HepG2 (cell line): ENCODE results near the gene SERTAD1. TPM values are rescaled to one million over a fixed set of nuclear protein-coding genes. Genes with fewer than 3 reads are reported as not detected.

Source experiments
- AFF4 ChIP-seq: sonication (generic); formaldehyde crosslinking; IDR thresholded peaks from 2 replicates; pipeline ENCODE4 v1.4.0; 2020; ENCODE audit warnings: missing genetic modification reagents
- GATA4 ChIP-seq: sonication (generic); IDR thresholded peaks from 2 replicates; pipeline ENCODE4 v1.6.1; 2016; ENCODE audit warnings: antibody characterized with exemption, low read depth, borderline replicate concordance
- ISX ChIP-seq: sonication (generic); formaldehyde crosslinking; conservative IDR thresholded peaks from 2 replicates; pipeline ENCODE4 v1.5.0; 2020; ENCODE audit warnings: missing genetic modification reagents
- MAF1 ChIP-seq: sonication (generic); formaldehyde crosslinking; IDR thresholded peaks from 2 replicates; pipeline ENCODE4 v1.5.0; 2020; ENCODE audit warnings: missing genetic modification reagents, borderline replicate concordance
- NCOR1 ChIP-seq: fragments of 200-600 bp; sonication (generic); IDR thresholded peaks from 2 replicates; pipeline ENCODE4 v1.7.0; 2017; ENCODE audit warnings: antibody characterized with exemption, low read length, borderline replicate concordance
- NPAS2 ChIP-seq: sonication (generic); formaldehyde crosslinking; IDR thresholded peaks from 2 replicates; pipeline ENCODE4 v1.8.0; 2022; ENCODE audit warnings: mild to moderate bottlenecking, missing genetic modification reagents, borderline replicate concordance
- PAF1 ChIP-seq: IDR thresholded peaks from 2 replicates; pipeline ENCODE4 v1.6.1; 2016; ENCODE audit warnings: missing genetic modification reagents, missing compliant biosample characterization
- PITX1 ChIP-seq: sonication (generic); formaldehyde crosslinking; IDR thresholded peaks from 2 replicates; pipeline ENCODE4 v1.5.1; 2020; ENCODE audit warnings: mild to moderate bottlenecking, missing genetic modification reagents
- SSRP1 ChIP-seq: IDR thresholded peaks from 2 replicates; pipeline ENCODE4 v1.6.1; 2016; ENCODE audit warnings: control low read depth
- TFAP4 ChIP-seq: sonication (generic); IDR thresholded peaks from 2 replicates; pipeline ENCODE4 v1.6.1; 2016; ENCODE audit warnings: low read depth, borderline replicate concordance
- ZKSCAN5 ChIP-seq: sonication (generic); formaldehyde crosslinking; IDR thresholded peaks from 2 replicates; pipeline ENCODE4 v1.5.1; 2020; ENCODE audit warnings: mild to moderate bottlenecking, missing genetic modification reagents
- ZNF207 ChIP-seq: fragments of 450-650 bp; IDR thresholded peaks from 2 replicates; pipeline ENCODE4 v1.6.1; 2016; ENCODE audit warnings: antibody characterized with exemption, borderline replicate concordance
- ZNF720 ChIP-seq: sonication (generic); formaldehyde crosslinking; IDR thresholded peaks from 2 replicates; pipeline ENCODE4 v1.4.0; 2020; ENCODE audit warnings: missing genetic modification reagents
- ZNF761 ChIP-seq: sonication (generic); formaldehyde crosslinking; conservative IDR thresholded peaks from 2 replicates; pipeline ENCODE4 v1.4.0; 2020; ENCODE audit warnings: mild to moderate bottlenecking, missing genetic modification reagents
- polyA plus RNA-seq, 8 experiments: library from polyadenylated mRNA; depleted of rRNA in 3 of 8; stranded (reverse) in 7 of 8; unstranded in 1 of 8; fragments of >200 nt; fragmentation: Illumina TruSeq in 4 of 8; extraction: Trizol in 4 of 8; gene quantifications; 2 replicates each; pipeline versions ENCODE4 v1.2.1 to v1.2.3, GENCODE V29; 2011 to 2016; ENCODE audit warnings: low read depth in 4 of 8, missing spikeins in 1 of 8, mixed read lengths in 1 of 8; ENCODE audit not compliant: insufficient read depth in 1 of 8
- total RNA-seq, 5 experiments: library from RNA; depleted of rRNA; stranded (reverse); fragments of >200 nt; fragmentation: Illumina TruSeq; extraction: Trizol; gene quantifications; 2 replicates each; pipeline ENCODE4 v1.2.3, GENCODE V29; 2016; ENCODE audit warnings: low read depth in 1 of 5
- TF ChIP-seq, protein P1 (sequence below): sonication (generic); formaldehyde crosslinking; IDR thresholded peaks from 2 replicates; pipeline ENCODE4 v1.4.0; 2020; ENCODE audit warnings: missing genetic modification reagents
- TF ChIP-seq, protein P2 (sequence below): sonication (generic); formaldehyde crosslinking; IDR thresholded peaks from 2 replicates; pipeline ENCODE4 v1.4.0; 2020; ENCODE audit warnings: missing genetic modification reagents
- TF ChIP-seq, protein P3 (sequence below): sonication (generic); formaldehyde crosslinking; IDR thresholded peaks from 2 replicates; pipeline ENCODE4 v1.4.0; 2020; ENCODE audit warnings: missing genetic modification reagents, low read depth, mild to moderate bottlenecking, borderline replicate concordance
- TF ChIP-seq, protein P4 (sequence below): IDR thresholded peaks from 2 replicates; pipeline ENCODE4 v1.6.1; 2016; ENCODE audit warnings: missing genetic modification reagents, missing compliant biosample characterization

SERTAD1 gene
- total and polyA plus RNA-seq, 2 of the 13 experiments (the other 11 are each of a cell fraction or from before 2014, with no cell fraction given): 4.3 to 4.5 TPM

DNA sequence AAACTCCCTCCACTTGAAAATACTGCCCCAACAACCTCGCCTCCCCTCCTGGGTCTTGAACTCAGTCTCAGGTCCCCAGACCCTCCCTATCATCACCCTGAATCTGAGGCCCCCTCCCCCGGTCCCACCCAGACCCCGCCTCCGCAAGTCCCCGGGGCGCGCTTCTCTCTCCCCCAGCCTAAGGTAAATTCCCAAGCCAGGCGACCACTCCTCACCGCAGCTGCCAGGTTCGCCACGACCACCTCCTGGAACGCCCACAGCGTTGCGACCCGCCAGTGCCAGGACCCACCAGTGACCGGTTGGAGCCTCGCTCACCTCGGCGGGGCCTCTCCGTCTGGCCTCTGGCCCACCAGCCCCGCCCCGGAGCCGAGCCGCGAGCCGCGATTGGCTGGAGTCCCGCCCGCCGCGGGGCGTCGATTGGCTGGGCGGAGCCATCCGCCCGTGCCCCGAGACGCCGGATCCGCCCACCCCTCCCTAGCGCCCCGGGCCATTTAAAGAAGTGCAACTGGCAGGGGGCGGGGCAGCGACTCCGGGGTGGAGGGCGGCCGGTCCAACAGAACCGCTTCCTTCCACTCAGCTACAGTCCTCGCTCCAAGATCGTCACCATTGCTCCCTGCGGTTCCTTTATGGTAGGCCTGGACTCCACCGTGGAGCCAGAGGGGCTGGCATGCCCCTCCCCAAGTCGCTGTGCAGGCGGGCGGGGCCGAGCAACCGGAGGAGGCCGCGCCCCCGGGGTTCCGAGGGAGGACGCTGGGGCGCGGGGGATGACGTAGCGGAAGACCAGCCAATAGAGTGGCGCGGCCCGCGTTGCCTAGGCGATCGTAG lies 18.4 kb upstream of the SERTAD1 start, which contains the start of gene SERTAD3 (continued):
- TF ChIP-seq NPAS2 (no peak), ZNF207 (no peak), ZNF761 (CRISPR knock-in tag) (no peak), ZKSCAN5 (CRISPR knock-in tag) (no peak), MAF1 (CRISPR knock-in tag) (0 out of 2 replicates have a peak, but pooled peaks have one; percentile 40), TFAP4 (no peak; the same call in 1 of the 2 replicates), NCOR1 (peak; percentile 30; the same call in 1 of the 2 replicates), PITX1 (CRISPR knock-in tag) (no peak), ISX (CRISPR knock-in tag) (no peak), GATA4 (peak; percentile 39; the same call in 1 of the 2 replicates), ZNF720 (CRISPR knock-in tag) (no peak), AFF4 (CRISPR knock-in tag) (no peak; the same call in 1 of the 2 replicates), SSRP1 (CRISPR knock-in tag) (no peak), PAF1 (CRISPR knock-in tag) (no peak)
- TF ChIP-seq, protein P1, sequence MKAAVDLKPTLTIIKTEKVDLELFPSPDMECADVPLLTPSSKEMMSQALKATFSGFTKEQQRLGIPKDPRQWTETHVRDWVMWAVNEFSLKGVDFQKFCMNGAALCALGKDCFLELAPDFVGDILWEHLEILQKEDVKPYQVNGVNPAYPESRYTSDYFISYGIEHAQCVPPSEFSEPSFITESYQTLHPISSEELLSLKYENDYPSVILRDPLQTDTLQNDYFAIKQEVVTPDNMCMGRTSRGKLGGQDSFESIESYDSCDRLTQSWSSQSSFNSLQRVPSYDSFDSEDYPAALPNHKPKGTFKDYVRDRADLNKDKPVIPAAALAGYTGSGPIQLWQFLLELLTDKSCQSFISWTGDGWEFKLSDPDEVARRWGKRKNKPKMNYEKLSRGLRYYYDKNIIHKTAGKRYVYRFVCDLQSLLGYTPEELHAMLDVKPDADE (CRISPR knock-in tag): no peak; the same call in 1 of the 2 replicates
- TF ChIP-seq, protein P2, sequence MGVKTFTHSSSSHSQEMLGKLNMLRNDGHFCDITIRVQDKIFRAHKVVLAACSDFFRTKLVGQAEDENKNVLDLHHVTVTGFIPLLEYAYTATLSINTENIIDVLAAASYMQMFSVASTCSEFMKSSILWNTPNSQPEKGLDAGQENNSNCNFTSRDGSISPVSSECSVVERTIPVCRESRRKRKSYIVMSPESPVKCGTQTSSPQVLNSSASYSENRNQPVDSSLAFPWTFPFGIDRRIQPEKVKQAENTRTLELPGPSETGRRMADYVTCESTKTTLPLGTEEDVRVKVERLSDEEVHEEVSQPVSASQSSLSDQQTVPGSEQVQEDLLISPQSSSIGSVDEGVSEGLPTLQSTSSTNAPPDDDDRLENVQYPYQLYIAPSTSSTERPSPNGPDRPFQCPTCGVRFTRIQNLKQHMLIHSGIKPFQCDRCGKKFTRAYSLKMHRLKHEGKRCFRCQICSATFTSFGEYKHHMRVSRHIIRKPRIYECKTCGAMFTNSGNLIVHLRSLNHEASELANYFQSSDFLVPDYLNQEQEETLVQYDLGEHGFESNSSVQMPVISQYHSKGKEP (CRISPR knock-in tag): no peak
- TF ChIP-seq, protein P3, sequence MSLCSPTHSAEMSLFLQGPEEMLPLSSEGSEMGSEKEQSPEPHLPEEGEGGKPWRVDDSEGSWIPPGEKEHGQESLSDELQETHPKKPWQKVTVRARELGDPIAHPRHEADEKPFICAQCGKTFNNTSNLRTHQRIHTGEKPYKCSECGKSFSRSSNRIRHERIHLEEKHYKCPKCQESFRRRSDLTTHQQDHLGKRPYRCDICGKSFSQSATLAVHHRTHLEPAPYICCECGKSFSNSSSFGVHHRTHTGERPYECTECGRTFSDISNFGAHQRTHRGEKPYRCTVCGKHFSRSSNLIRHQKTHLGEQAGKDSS: peak; percentile 30; the same call in 1 of the 2 replicates
- TF ChIP-seq, protein P4, sequence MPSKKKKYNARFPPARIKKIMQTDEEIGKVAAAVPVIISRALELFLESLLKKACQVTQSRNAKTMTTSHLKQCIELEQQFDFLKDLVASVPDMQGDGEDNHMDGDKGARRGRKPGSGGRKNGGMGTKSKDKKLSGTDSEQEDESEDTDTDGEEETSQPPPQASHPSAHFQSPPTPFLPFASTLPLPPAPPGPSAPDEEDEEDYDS (CRISPR knock-in tag): peak; percentile 87
